ENCODE data around the gene RAI14.
A peak's percentile ranks its signal among the peaks of the same experiment; 100 is the strongest.

RAI14 gene

GRCh38 chr5:34833090-34833489 lies 177.0 kb downstream of the RAI14 start:
- no peak for DNase-seq (ENCODE audit: low read depth, low spot score)
- no peak overlapping the region for H3K4me3 ChIP-seq (ENCODE audit: low read length)

GRCh38 chr5:34833976-34834793 lies 178.1 kb downstream of the RAI14 start:
- DNase-seq (ENCODE audit: low read depth, low spot score): no peak

GRCh38 chr5:34834794-34835089 lies 178.6 kb downstream of the RAI14 start:
- no peak overlapping the region for H3K4me3 ChIP-seq (ENCODE audit: low read length)
- no peak for DNase-seq (ENCODE audit: low read depth, low spot score)

More at GRCh38 chr5:34833976-34834793, 178.1 kb downstream of the RAI14 start:
- H3K4me3 ChIP-seq (ENCODE audit: low read length): no peak overlapping the region

GRCh38 chr5:34835664-34836063 lies 179.5 kb downstream of the RAI14 start:
- no peak overlapping the region for H3K4me3 ChIP-seq (ENCODE audit: low read length)
- DNase-seq (ENCODE audit: low read depth, low spot score): no peak

- DNase-seq (ENCODE audit: low read depth, low spot score): peak; percentile 11
- peak within 1 kb of the TSS; percentile 38 for H3K4me3 ChIP-seq (ENCODE audit: low read length)
Observed at GRCh38 chr5:34838785-34839714, 182.9 kb downstream of the RAI14 start, which contains the start of gene TTC23L. TTC23L (plus strand) TSS chr5:34839164; CDS start chr5:34840672, 1,508 bp downstream.

GRCh38 chr5:34841816-34842215 lies 185.7 kb downstream of the RAI14 start:
- H3K4me3 ChIP-seq (ENCODE audit: low read length): no peak overlapping the region
- no peak for DNase-seq (ENCODE audit: low read depth, low spot score)

GRCh38 chr5:34842554-34842953 lies 186.4 kb downstream of the RAI14 start:
- DNase-seq (ENCODE audit: low read depth, low spot score): no peak

GRCh38 chr5:34843497-34843896 lies 187.4 kb downstream of the RAI14 start:
- H3K4me3 ChIP-seq (ENCODE audit: low read length): no peak overlapping the region
- DNase-seq (ENCODE audit: low read depth, low spot score): no peak

More at GRCh38 chr5:34842554-34842953, 186.4 kb downstream of the RAI14 start:
- no peak overlapping the region for H3K4me3 ChIP-seq (ENCODE audit: low read length)

GRCh38 chr5:34844106-34844505 lies 188.0 kb downstream of the RAI14 start:
- no peak for DNase-seq (ENCODE audit: low read depth, low spot score)
- no peak overlapping the region for H3K4me3 ChIP-seq (ENCODE audit: low read length)

GRCh38 chr5:34844999-34845398 lies 188.9 kb downstream of the RAI14 start:
- no peak for DNase-seq (ENCODE audit: low read depth, low spot score)
- H3K4me3 ChIP-seq (ENCODE audit: low read length): no peak overlapping the region

- no peak for DNase-seq (ENCODE audit: low read depth, low spot score)
- H3K4me3 ChIP-seq (ENCODE audit: low read length): no peak overlapping the region
Observed at GRCh38 chr5:34847056-34847455, 190.9 kb downstream of the RAI14 start.

- no peak overlapping the region for H3K4me3 ChIP-seq (ENCODE audit: low read length)
- no peak for DNase-seq (ENCODE audit: low read depth, low spot score)
Observed at GRCh38 chr5:34847552-34847951, 191.4 kb downstream of the RAI14 start.

GRCh38 chr5:34848230-34848629 lies 192.1 kb downstream of the RAI14 start:
- no peak for DNase-seq (ENCODE audit: low read depth, low spot score)

GRCh38 chr5:34849253-34849652 lies 193.1 kb downstream of the RAI14 start:
- DNase-seq (ENCODE audit: low read depth, low spot score): no peak

More at GRCh38 chr5:34848230-34848629, 192.1 kb downstream of the RAI14 start:
- no peak overlapping the region for H3K4me3 ChIP-seq (ENCODE audit: low read length)

GRCh38 chr5:34854459-34855174 lies 198.5 kb downstream of the RAI14 start:
- DNase-seq (ENCODE audit: low read depth, low spot score): no peak
- no peak overlapping the region for H3K4me3 ChIP-seq (ENCODE audit: low read length)

More at GRCh38 chr5:34849253-34849652, 193.1 kb downstream of the RAI14 start:
- H3K4me3 ChIP-seq (ENCODE audit: low read length): no peak overlapping the region

GRCh38 chr5:34857161-34857560 lies 201.0 kb downstream of the RAI14 start:
- H3K4me3 ChIP-seq (ENCODE audit: low read length): no peak overlapping the region
- DNase-seq (ENCODE audit: low read depth, low spot score): no peak

- DNase-seq (ENCODE audit: low read depth, low spot score): no peak
Observed at GRCh38 chr5:34857894-34858293, 201.8 kb downstream of the RAI14 start.

GRCh38 chr5:34858790-34859189 lies 202.7 kb downstream of the RAI14 start:
- no peak overlapping the region for H3K4me3 ChIP-seq (ENCODE audit: low read length)
- no peak for DNase-seq (ENCODE audit: low read depth, low spot score)

More at GRCh38 chr5:34857894-34858293, 201.8 kb downstream of the RAI14 start:
- no peak overlapping the region for H3K4me3 ChIP-seq (ENCODE audit: low read length)

- DNase-seq (ENCODE audit: low read depth, low spot score): no peak
- H3K4me3 ChIP-seq (ENCODE audit: low read length): no peak overlapping the region
Observed at GRCh38 chr5:34859253-34859652, 203.1 kb downstream of the RAI14 start.

All from Jurkat, Clone E6-1 (cell line).